HepG2 (cell line): ENCODE measurements around the gene NR3C2. TPM values are rescaled to one million over a fixed set of nuclear protein-coding genes. Genes with fewer than 3 reads are reported as not detected.

Source experiments
- ATAC-seq: fragments of 200-7000 bp; cut with Tn5 transposase; 3 replicates; pipeline ENCODE4 v1.9.1; 2020; ENCODE audit warnings: mild to moderate bottlenecking, moderate library complexity
- BruUV-seq: library from RNA; stranded (reverse); fragments of 400-500 nt; replicated peaks from 2 replicates; lab custom pipeline; 2021; lab: Mats Ljungman, UMichigan
- CTCF ChIA-PET: fragments of 300-600 bp; formaldehyde crosslinking; extraction: SDS; loops from one replicate; lab custom pipeline; 2021; ENCODE audit warnings: low total read pairs, inconsistent platforms, low intra/inter-chr PET ratio; lab: Yijun Ruan, JAX
- POLR2A ChIA-PET: fragments of 350-600 bp; sonication (Branson Sonifier 250); formaldehyde crosslinking; loops from one replicate; lab custom pipeline; 2020; ENCODE audit warnings: antibody characterized with exemption, inconsistent platforms; lab: Yijun Ruan, JAX
- DNase-seq: peaks from one replicate; pipeline ENCODE4 v3.0.0-alpha.2; 2015; ENCODE audit warnings: low spot score
- FAIRE-seq: peaks from 3 replicates; lab custom pipeline; 2011; peaks lifted over from hg19 to GRCh38; lab: Jason Lieb, UNC
- H2AFZ ChIP-seq: one replicate; pipeline ENCODE4 v1.6.1; 2011; ENCODE audit warnings: low read length, inconsistent platforms
- H3K27ac ChIP-seq: fragments of 300-600 bp; 3 replicates; pipeline ENCODE4 v1.8.0; 2011; ENCODE audit warnings: mixed run types, mild to moderate bottlenecking, mixed read lengths, low read length, inconsistent platforms; ENCODE audit not compliant: insufficient read depth; ENCODE audit errors: extremely low read length
- H3K27me3 ChIP-seq, 2 experiments: fragments of 200-600 bp in 1 of 2; 2 replicates in 1 of 2; 3 replicates in 1 of 2; pipeline versions ENCODE4 v1.6.0 to v1.8.0; 2011; ENCODE audit warnings: low read length in 2 of 2, mild to moderate bottlenecking in 2 of 2, moderate library complexity in 2 of 2, inconsistent platforms in 1 of 2; ENCODE audit not compliant: insufficient read depth in 2 of 2, control insufficient read depth in 1 of 2
- H3K36me3 ChIP-seq, 2 experiments: fragments of 200-600 bp in 1 of 2; replicated peaks in 1 of 2; 2 replicates in 1 of 2; 3 replicates in 1 of 2; pipeline versions ENCODE4 v1.5.1 to v1.8.0; 2011; ENCODE audit warnings: low read length in 2 of 2, inconsistent platforms in 1 of 2; ENCODE audit not compliant: insufficient read depth in 2 of 2, control insufficient read depth in 1 of 2
- H3K4me1 ChIP-seq: 2 replicates; pipeline ENCODE4 v1.5.1; 2012; ENCODE audit warnings: low read length, inconsistent platforms; ENCODE audit not compliant: insufficient read depth
- H3K4me2 ChIP-seq: 2 replicates; pipeline ENCODE4 v1.6.0; 2011; ENCODE audit warnings: low read depth, low read length, inconsistent platforms
- H3K4me3 ChIP-seq, 3 experiments: fragments of 200-600 bp in 1 of 3; sonication (generic), shearing (Covaris generic) in 1 of 3; replicated peaks in 1 of 3; 2 replicates each; pipeline ENCODE4 v1.5.1; 2011 to 2016; ENCODE audit warnings: low read length in 3 of 3, inconsistent platforms in 2 of 3, low read depth in 2 of 3, mild to moderate bottlenecking in 2 of 3, control low read depth in 1 of 3, mixed read lengths in 1 of 3; ENCODE audit not compliant: insufficient read depth in 1 of 3
- H3K79me2 ChIP-seq: one replicate; pipeline ENCODE4 v1.6.1; 2011; ENCODE audit warnings: low read length, inconsistent platforms; ENCODE audit not compliant: insufficient read depth
- H3K9ac ChIP-seq: 2 replicates; pipeline ENCODE4 v1.6.0; 2011; ENCODE audit warnings: mild to moderate bottlenecking, low read depth, low read length, inconsistent platforms; ENCODE audit not compliant: insufficient read depth
- H3K9me3 ChIP-seq: 2 replicates; pipeline ENCODE4 v1.5.1; 2012; ENCODE audit warnings: mild to moderate bottlenecking, low read length
- H4K20me1 ChIP-seq: 2 replicates; pipeline ENCODE4 v1.6.0; 2011; ENCODE audit warnings: inconsistent platforms, mild to moderate bottlenecking, low read length, moderate library complexity; ENCODE audit not compliant: insufficient read depth
- HOXA5 ChIP-seq: sonication (generic); formaldehyde crosslinking; IDR thresholded peaks from 2 replicates; pipeline ENCODE4 v1.4.0; 2020; ENCODE audit warnings: missing genetic modification reagents
- IKZF1 ChIP-seq: fragments of 450-650 bp; IDR thresholded peaks from 2 replicates; pipeline ENCODE4 v1.7.1; 2016
- KDM5A ChIP-seq: fragments of 200-600 bp; sonication (generic); IDR thresholded peaks from 2 replicates; pipeline ENCODE4 v1.7.0; 2018; ENCODE audit warnings: antibody characterized with exemption, mild to moderate bottlenecking, low read length, borderline replicate concordance
- KLF11 ChIP-seq: IDR thresholded peaks from 2 replicates; pipeline ENCODE4 v1.6.1; 2016; ENCODE audit warnings: missing compliant biosample characterization
- NFRKB ChIP-seq: fragments of 450-650 bp; IDR thresholded peaks from 2 replicates; pipeline ENCODE4 v1.6.1; 2017
- RORA ChIP-seq: sonication (generic); formaldehyde crosslinking; IDR thresholded peaks from 2 replicates; pipeline ENCODE4 v1.5.0; 2020; ENCODE audit warnings: mild to moderate bottlenecking, missing genetic modification reagents, moderate library complexity
- ZFP37 ChIP-seq: sonication (generic); formaldehyde crosslinking; IDR thresholded peaks from 2 replicates; pipeline ENCODE4 v1.4.0; 2020; ENCODE audit warnings: missing genetic modification reagents, borderline replicate concordance
- ZNF484 ChIP-seq: sonication (generic); formaldehyde crosslinking; IDR thresholded peaks from 2 replicates; pipeline ENCODE4 v1.5.1; 2020; ENCODE audit warnings: mild to moderate bottlenecking, low read depth, missing genetic modification reagents, borderline replicate concordance
- WGBS: methylation state at CpG from one replicate; pipeline ENCODE4 v1.1.6; 2017; ENCODE audit warnings: low lambda C conversion rate; 5-methylcytosine and 5-hydroxymethylcytosine counted together
- in situ Hi-C: cut with HindIII; loops from 2 replicates; pipeline ENCODE4 v1.10.0; 2017; ENCODE audit warnings: low pct_unique_long_range_greater_than_20kb; ENCODE audit not compliant: extremely low pct_ligation_motif_present
- intact Hi-C: fragments of 100-400 bp; cut with micrococcal nuclease; formaldehyde crosslinking; loops from one replicate; pipeline ENCODE4 v1.10.0; 2022; ENCODE audit not compliant: unreplicated experiment
- polyA plus RNA-seq, 8 experiments: library from polyadenylated mRNA; depleted of rRNA in 3 of 8; stranded (reverse) in 7 of 8; unstranded in 1 of 8; fragments of >200 nt; fragmentation: Illumina TruSeq in 4 of 8; extraction: Trizol in 4 of 8; gene quantifications; 2 replicates each; pipeline versions ENCODE4 v1.2.1 to v1.2.3, GENCODE V29; 2011 to 2016; ENCODE audit warnings: low read depth in 4 of 8, missing spikeins in 1 of 8, mixed read lengths in 1 of 8; ENCODE audit not compliant: insufficient read depth in 1 of 8
- total RNA-seq, 5 experiments: library from RNA; depleted of rRNA; stranded (reverse); fragments of >200 nt; fragmentation: Illumina TruSeq; extraction: Trizol; gene quantifications; 2 replicates each; pipeline ENCODE4 v1.2.3, GENCODE V29; 2016; ENCODE audit warnings: low read depth in 1 of 5
- TF ChIP-seq, protein P1 (sequence below): sonication (generic); formaldehyde crosslinking; IDR thresholded peaks from 2 replicates; pipeline ENCODE4 v1.9.0; 2021; ENCODE audit warnings: missing genetic modification reagents, mild to moderate bottlenecking, borderline replicate concordance
- TF ChIP-seq, protein P2 (sequence below): sonication (generic); formaldehyde crosslinking; IDR thresholded peaks from 2 replicates; pipeline ENCODE4 v1.4.0; 2020; ENCODE audit warnings: missing genetic modification reagents
- TF ChIP-seq, protein P3 (sequence below): sonication (generic); formaldehyde crosslinking; IDR thresholded peaks from 2 replicates; pipeline ENCODE4 v1.9.0; 2021; ENCODE audit warnings: missing genetic modification reagents, borderline replicate concordance
- TF ChIP-seq, protein P4 (sequence below): sonication (generic); formaldehyde crosslinking; IDR thresholded peaks from 2 replicates; pipeline ENCODE4 v1.5.1; 2020; ENCODE audit warnings: mild to moderate bottlenecking, missing genetic modification reagents, borderline replicate concordance
- TF ChIP-seq, protein P5 (sequence below): sonication (generic); formaldehyde crosslinking; IDR thresholded peaks from 2 replicates; pipeline ENCODE4 v1.4.0; 2020; ENCODE audit warnings: mild to moderate bottlenecking, missing genetic modification reagents
- TF ChIP-seq, protein P6 (sequence below): sonication (generic); formaldehyde crosslinking; IDR thresholded peaks from 2 replicates; pipeline ENCODE4 v1.4.0; 2020; ENCODE audit warnings: missing genetic modification reagents

NR3C2 gene
- total and polyA plus RNA-seq, 2 of the 13 experiments (the other 11 are each of a cell fraction or from before 2014, with no cell fraction given), result 0.26 to 0.46 TPM

DNA sequence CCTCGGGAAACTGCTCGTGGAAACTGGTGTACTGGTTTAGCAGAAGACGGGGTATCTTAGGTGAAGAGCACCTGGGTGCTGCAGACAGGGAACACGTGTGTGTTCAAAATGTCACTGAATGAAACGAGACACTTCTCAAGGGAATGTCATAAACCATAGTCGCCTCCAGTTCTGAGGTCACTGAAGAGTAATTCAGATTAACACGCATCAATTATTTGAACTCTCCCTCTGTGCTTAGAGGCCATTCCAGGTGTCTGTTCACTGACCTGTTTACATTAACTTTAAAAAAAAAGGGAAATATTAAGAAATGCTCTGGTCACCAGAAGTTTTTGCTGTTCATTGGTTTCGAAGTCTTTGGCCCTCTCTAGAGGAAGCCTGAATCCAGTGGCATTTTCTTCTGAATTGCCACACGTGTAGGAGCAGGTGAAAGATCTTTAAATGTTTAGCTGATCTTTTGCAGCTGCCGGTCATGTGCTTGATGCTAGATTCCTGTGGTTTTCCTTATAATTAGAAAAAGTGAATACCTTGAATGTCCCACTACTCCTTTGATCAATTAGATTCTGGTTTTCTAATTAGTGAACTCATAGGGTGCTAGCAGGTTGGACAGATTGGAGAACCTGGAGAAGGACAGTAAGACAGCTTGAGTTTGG lies 379.8 kb downstream of the NR3C2 start:
- no peak overlapping the region for H3K4me3 ChIP-seq
- ChIA-PET CTCF (no interaction called here), POLR2A (no interaction called here)
- WGBS, result 70% methylated on average over 10 of the region's 10 CpGs
- no peaks in the 10 kb centered on the region for H3K79me2 ChIP-seq
- DNase-seq (no peak), ATAC-seq (no peak), FAIRE-seq (no peak)
- no peak overlapping the region for H3K9ac ChIP-seq
- H3K27me3 ChIP-seq, result no peaks in the 10 kb centered on the region
- no peak overlapping the region for H3K4me2 ChIP-seq
- H2AFZ ChIP-seq, result no peak overlapping the region
- no peak overlapping the region for H3K27ac ChIP-seq
- H4K20me1 ChIP-seq, result no peaks in the 10 kb centered on the region
- no peaks in the 10 kb centered on the region for H3K9me3 ChIP-seq
- in situ Hi-C loops, result no loop called here
- no peaks in the 10 kb centered on the region for H3K4me1 ChIP-seq
- H3K36me3 ChIP-seq, result no peaks in the 10 kb centered on the region
- intact Hi-C loops, result no loop called here
- BruUV-seq, result no TSS peak
- TF ChIP-seq ZNF484 (CRISPR knock-in tag), result no peak
- TF ChIP-seq, protein P1, sequence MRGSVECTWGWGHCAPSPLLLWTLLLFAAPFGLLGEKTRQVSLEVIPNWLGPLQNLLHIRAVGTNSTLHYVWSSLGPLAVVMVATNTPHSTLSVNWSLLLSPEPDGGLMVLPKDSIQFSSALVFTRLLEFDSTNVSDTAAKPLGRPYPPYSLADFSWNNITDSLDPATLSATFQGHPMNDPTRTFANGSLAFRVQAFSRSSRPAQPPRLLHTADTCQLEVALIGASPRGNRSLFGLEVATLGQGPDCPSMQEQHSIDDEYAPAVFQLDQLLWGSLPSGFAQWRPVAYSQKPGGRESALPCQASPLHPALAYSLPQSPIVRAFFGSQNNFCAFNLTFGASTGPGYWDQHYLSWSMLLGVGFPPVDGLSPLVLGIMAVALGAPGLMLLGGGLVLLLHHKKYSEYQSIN (CRISPR knock-in tag), result no peak
- no peak for TF ChIP-seq KDM5A
- TF ChIP-seq, protein P2, sequence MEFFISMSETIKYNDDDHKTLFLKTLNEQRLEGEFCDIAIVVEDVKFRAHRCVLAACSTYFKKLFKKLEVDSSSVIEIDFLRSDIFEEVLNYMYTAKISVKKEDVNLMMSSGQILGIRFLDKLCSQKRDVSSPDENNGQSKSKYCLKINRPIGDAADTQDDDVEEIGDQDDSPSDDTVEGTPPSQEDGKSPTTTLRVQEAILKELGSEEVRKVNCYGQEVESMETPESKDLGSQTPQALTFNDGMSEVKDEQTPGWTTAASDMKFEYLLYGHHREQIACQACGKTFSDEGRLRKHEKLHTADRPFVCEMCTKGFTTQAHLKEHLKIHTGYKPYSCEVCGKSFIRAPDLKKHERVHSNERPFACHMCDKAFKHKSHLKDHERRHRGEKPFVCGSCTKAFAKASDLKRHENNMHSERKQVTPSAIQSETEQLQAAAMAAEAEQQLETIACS (CRISPR knock-in tag), result no peak
- no peak for TF ChIP-seq HOXA5
- no peak for TF ChIP-seq KLF11 (CRISPR knock-in tag)
- TF ChIP-seq, protein P3, sequence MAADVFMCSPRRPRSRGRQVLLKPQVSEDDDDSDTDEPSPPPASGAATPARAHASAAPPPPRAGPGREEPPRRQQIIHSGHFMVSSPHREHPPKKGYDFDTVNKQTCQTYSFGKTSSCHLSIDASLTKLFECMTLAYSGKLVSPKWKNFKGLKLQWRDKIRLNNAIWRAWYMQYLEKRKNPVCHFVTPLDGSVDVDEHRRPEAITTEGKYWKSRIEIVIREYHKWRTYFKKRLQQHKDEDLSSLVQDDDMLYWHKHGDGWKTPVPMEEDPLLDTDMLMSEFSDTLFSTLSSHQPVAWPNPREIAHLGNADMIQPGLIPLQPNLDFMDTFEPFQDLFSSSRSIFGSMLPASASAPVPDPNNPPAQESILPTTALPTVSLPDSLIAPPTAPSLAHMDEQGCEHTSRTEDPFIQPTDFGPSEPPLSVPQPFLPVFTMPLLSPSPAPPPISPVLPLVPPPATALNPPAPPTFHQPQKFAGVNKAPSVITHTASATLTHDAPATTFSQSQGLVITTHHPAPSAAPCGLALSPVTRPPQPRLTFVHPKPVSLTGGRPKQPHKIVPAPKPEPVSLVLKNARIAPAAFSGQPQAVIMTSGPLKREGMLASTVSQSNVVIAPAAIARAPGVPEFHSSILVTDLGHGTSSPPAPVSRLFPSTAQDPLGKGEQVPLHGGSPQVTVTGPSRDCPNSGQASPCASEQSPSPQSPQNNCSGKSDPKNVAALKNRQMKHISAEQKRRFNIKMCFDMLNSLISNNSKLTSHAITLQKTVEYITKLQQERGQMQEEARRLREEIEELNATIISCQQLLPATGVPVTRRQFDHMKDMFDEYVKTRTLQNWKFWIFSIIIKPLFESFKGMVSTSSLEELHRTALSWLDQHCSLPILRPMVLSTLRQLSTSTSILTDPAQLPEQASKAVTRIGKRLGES (CRISPR knock-in tag), result no peak
- TF ChIP-seq, protein P4, sequence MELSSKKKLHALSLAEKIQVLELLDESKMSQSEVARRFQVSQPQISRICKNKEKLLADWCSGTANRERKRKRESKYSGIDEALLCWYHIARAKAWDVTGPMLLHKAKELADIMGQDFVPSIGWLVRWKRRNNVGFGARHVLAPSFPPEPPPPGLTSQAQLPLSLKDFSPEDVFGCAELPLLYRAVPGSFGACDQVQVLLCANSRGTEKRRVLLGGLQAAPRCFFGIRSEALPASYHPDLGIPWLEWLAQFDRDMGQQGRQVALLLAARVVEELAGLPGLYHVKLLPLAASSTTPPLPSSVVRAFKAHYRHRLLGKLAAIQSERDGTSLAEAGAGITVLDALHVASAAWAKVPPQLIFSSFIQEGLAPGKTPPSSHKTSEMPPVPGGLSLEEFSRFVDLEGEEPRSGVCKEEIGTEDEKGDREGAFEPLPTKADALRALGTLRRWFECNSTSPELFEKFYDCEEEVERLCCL (CRISPR knock-in tag), result no peak
- no peak for TF ChIP-seq IKZF1
- TF ChIP-seq, protein P5, sequence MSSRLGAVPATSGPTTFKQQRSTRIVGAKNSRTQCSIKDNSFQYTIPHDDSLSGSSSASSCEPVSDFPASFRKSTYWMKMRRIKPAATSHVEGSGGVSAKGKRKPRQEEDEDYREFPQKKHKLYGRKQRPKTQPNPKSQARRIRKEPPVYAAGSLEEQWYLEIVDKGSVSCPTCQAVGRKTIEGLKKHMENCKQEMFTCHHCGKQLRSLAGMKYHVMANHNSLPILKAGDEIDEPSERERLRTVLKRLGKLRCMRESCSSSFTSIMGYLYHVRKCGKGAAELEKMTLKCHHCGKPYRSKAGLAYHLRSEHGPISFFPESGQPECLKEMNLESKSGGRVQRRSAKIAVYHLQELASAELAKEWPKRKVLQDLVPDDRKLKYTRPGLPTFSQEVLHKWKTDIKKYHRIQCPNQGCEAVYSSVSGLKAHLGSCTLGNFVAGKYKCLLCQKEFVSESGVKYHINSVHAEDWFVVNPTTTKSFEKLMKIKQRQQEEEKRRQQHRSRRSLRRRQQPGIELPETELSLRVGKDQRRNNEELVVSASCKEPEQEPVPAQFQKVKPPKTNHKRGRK (CRISPR knock-in tag), result no peak
- TF ChIP-seq, protein P6, sequence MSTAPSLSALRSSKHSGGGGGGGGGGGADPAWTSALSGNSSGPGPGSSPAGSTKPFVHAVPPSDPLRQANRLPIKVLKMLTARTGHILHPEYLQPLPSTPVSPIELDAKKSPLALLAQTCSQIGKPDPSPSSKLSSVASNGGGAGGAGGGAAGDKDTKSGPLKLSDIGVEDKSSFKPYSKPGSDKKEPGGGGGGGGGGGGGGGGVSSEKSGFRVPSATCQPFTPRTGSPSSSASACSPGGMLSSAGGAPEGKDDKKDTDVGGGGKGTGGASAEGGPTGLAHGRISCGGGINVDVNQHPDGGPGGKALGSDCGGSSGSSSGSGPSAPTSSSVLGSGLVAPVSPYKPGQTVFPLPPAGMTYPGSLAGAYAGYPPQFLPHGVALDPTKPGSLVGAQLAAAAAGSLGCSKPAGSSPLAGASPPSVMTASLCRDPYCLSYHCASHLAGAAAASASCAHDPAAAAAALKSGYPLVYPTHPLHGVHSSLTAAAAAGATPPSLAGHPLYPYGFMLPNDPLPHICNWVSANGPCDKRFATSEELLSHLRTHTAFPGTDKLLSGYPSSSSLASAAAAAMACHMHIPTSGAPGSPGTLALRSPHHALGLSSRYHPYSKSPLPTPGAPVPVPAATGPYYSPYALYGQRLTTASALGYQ (CRISPR knock-in tag), result no peak
- TF ChIP-seq ZFP37, result no peak
- TF ChIP-seq RORA, result no peak
- TF ChIP-seq NFRKB, result no peak
